Measurements from ENCODE around the gene APOD.
"Not testable (repeated sequence)": the region's sequence is repeated elsewhere in the genome, so short reads cannot be mapped to it uniquely, and the experiment has no call there.

Gene APOD

DNA sequence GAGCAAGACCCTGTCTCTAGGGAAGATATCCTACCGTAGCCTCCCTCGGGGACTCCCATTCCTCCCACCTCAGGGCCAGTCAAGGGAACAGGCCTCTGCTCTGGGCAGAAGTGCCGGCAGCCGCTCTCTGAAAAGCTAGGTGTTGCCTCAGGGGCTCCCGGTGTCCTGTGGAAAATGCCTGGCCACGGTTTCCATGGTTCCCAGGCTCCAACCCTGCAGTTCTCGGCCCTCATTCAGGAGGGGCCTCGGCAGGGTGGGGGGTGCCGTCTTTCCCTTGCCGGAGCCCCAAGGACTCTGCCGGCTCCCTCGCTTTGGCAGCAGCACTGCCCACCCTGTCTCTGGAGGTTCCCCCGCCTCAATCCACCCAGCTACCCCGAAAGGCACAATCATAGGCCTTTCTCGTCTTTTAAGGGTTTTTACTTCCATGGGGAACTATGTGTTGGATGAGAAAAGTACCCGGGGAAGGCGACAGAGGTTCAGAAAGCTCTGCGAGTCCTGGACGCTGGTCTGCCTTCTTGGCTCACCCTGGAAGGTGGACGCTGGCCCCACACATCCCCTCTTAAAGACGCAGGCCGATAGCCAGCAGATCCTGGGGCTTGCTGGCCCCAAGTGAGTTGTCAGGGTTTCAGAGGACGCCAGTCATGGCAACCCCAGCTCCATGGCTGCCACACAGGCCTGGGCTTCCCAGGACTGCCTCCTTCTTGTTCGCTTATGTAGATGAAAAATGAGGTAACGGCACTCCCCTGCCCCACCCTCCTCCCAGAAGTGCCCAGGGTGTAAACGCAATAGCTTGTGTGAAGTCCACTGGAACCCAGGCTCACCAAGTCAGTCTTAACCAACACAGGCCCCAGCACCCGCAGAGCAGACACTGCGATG lies 34.3 kb upstream of the APOD start:
- DNase-seq, result not testable (repeated sequence)

GRCh38 chr3:195617134-195617533 lies 33.4 kb upstream of the APOD start:
- DNase-seq, result not testable (repeated sequence)

GRCh38 chr3:195616681-195617080 lies 32.9 kb upstream of the APOD start:
- DNase-seq, result no peak

DNA sequence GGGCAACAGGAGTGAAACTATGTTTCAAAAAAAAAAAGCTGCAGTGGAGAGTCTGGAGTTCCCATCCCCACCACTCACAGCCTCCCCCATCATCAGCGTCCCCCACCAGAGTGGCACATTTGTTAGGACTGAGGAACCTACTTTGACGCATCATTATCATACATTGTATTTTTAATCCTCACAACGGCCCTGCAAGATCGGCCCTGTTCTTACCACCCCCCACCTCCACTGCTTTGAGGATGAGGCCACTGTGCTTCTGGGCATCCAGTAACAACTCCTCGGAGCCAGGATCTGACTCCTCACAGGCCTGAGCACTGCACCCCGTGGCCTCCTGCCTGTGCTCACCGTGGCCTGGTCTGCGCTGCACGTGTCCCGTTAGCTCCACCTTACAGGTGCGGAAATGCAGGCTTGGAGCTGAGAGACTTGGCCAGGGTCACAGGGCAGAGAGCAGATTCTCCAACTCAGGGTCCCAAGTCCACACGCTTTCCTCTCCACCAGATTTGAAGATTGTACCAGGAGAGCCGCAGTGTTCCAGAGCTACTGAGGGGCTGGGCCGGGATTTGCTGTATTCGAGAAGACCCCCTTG lies 32.3 kb upstream of the APOD start:
- not testable (repeated sequence) for DNase-seq

- DNase-seq, result not testable (repeated sequence)
Observed at GRCh38 chr3:195614672-195615504, 31.1 kb upstream of the APOD start.

GRCh38 chr3:195613468-195614069 lies 29.8 kb upstream of the APOD start:
- no peak for DNase-seq

- no peak for DNase-seq
Observed at GRCh38 chr3:195612075-195612800, 28.5 kb upstream of the APOD start.

GRCh38 chr3:195609229-195609628 lies 25.5 kb upstream of the APOD start:
- no peak for DNase-seq

DNA sequence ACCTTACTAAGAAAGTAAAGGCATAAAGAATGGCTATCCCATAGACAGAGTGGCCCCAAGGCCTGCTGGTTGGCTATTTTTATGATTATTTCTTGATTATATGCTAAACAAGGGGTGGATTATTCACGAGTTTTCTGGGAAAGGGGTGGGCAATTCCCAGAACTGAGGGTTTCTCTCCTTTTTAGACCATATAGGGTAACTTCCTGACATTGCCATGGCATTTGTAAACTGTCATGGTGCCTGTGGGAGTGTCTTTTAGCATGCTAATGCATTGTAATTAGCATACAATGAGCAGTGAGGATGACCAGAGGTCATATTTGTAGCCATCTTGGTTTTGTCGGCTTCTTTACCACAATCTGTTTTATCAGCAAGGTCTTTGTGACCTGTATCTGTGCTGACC lies 18.0 kb upstream of the APOD start:
- not testable (repeated sequence) for DNase-seq

- DNase-seq, result no peak
Observed at GRCh38 chr3:195601382-195601781, 17.6 kb upstream of the APOD start.

GRCh38 chr3:195599926-195600325 lies 16.2 kb upstream of the APOD start:
- not testable (repeated sequence) for DNase-seq

GRCh38 chr3:195599516-195599915 lies 15.8 kb upstream of the APOD start:
- not testable (repeated sequence) for DNase-seq

DNA sequence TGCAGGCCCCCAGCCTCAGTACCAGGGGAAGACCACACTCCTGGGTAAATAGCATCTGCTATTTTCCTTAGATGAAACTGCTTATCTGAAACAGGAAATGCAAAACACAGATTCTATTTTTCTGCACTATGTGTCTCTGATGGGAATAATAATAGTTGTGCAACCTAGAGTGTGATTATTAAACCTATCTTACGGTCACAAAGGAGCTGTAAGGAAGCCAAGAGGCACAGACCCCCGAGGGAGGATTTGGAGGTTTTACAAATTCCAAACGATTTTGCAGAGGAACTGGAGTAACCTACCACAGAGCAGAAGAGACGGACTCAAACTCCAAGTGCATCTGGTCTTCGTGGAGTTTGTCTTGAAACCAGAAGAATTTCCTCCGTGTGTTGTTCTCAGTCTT lies 14.1 kb upstream of the APOD start:
- DNase-seq, result no peak

DNA sequence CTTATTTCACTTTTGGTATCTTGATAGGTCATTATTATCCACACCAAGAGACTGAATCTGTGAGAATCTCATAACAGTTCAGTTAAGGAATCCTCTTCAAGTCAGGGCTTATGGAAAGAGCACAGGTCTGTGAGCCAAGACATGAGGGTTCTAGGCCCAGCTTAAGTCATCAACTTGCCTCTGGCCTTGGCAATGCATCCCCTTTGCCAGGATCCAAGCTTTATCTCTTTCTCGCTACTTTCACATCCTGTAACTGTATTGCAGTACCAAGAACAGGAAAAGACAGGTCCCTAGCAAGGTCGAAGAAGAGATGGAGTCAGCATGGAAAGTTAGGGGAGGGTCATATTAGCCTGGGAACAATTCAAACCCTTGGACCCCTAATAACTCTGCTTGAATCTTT lies 13.5 kb upstream of the APOD start:
- no peak for DNase-seq

- no peak for DNase-seq
Observed at GRCh38 chr3:195596765-195597171, 13.0 kb upstream of the APOD start.

GRCh38 chr3:195595785-195596531 lies 12.2 kb upstream of the APOD start:
- no peak for DNase-seq

DNA sequence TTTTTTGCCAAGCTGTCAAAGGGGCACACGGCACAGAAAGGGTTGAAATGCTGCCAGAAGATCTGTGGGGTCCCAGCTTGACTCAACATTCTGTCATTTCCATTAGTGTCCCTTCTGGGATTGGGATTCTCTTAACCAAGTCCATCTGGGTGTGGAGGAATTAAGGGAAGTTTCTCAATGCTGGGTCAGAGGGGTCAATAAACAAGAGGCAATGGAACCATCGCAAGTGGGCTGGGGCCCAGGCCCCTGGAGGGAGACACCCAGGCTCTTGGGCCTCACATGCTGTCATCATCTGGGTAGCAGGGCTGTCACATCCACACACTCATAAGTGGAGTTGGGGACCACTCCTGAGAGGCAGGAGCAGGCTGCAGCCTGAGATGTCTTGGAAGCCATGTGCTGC lies 8.1 kb upstream of the APOD start:
- DNase-seq, result no peak

DNA sequence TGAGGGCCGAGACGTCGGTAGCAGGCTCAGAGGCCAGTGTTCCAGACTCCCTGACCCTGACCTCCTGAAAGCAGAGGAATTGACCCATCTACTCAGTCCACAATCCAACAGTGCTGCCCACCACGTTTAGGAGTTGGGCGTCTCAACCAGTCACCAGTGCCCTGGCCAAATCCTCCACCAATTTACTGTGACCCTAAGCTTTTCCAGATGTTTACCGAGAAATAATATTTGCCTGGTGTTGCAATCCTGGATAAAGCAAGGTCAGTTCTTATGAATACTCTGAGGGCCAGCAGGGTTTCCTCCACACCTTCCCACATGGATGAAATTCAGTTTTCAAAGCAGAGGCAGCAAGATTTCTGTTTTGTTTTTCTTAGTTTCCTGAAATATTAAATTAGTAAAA lies 7.5 kb upstream of the APOD start:
- DNase-seq, result no peak

- DNase-seq, result not testable (repeated sequence)
Observed at GRCh38 chr3:195590381-195590780, 6.6 kb upstream of the APOD start.

- not testable (repeated sequence) for DNase-seq
Observed at GRCh38 chr3:195589796-195590195, 6.1 kb upstream of the APOD start.

- no peak for DNase-seq
Observed at GRCh38 chr3:195587824-195588223, 4.1 kb upstream of the APOD start.

- no peak for DNase-seq
Observed at GRCh38 chr3:195587406-195587805, 3.7 kb upstream of the APOD start.

Measured in SHP77 (cell line).